GM06990 (cell line): ENCODE measurements around the gene PTGER3.
"Not testable (repeated sequence)": the region's sequence is repeated elsewhere in the genome, so short reads cannot be mapped to it uniquely, and the experiment has no call there.

Experiments
- DNase-seq: peaks from one replicate; pipeline ENCODE4 v3.0.0-alpha.2; 2011; ENCODE audit not compliant: insufficient read length; ENCODE audit errors: extremely low read depth
- H3K27me3 ChIP-seq: replicated peaks from 2 replicates; pipeline ENCODE4 v1.6.0; 2011; ENCODE audit warnings: low read length; ENCODE audit not compliant: control insufficient read depth, insufficient read depth
- H3K36me3 ChIP-seq: 2 replicates; pipeline ENCODE4 v1.5.1; 2011; ENCODE audit warnings: low read length; ENCODE audit not compliant: control insufficient read depth, insufficient read depth
- H3K4me3 ChIP-seq: replicated peaks from 2 replicates; pipeline ENCODE4 v1.5.1; 2011; ENCODE audit warnings: low read depth, mild to moderate bottlenecking, control low read depth, low read length
- CTCF ChIP-seq: IDR thresholded peaks from 2 replicates; pipeline ENCODE4 v1.5.1; 2011; ENCODE audit warnings: low read length, control low read depth, mild to moderate bottlenecking, inconsistent platforms; ENCODE audit not compliant: insufficient read depth, poor library complexity, severe bottlenecking

Gene PTGER3

GRCh38 chr1:70992521-70992920 is 55.1 kb downstream of the PTGER3 start:
- DNase-seq = no peak
- H3K27me3 ChIP-seq = no peaks in the 10 kb centered on the region
- no peaks in the 10 kb centered on the region for H3K36me3 ChIP-seq
- TF ChIP-seq CTCF = no peak
- H3K4me3 ChIP-seq = no peak overlapping the region

GRCh38 chr1:70990469-70991253 is 57.0 kb downstream of the PTGER3 start:
- no peak overlapping the region for H3K4me3 ChIP-seq
- H3K27me3 ChIP-seq = no peaks in the 10 kb centered on the region
- no peak for DNase-seq
- no peak for TF ChIP-seq CTCF
- no peaks in the 10 kb centered on the region for H3K36me3 ChIP-seq

- H3K4me3 ChIP-seq = no peak overlapping the region
- TF ChIP-seq CTCF = no peak
- H3K27me3 ChIP-seq = no peaks in the 10 kb centered on the region
- DNase-seq = no peak
- H3K36me3 ChIP-seq = no peaks in the 10 kb centered on the region
Measured at GRCh38 chr1:70987497-70987896, 60.1 kb downstream of the PTGER3 start.

- not testable (repeated sequence) for H3K36me3 ChIP-seq, H3K27me3 ChIP-seq, H3K4me3 ChIP-seq, DNase-seq
Measured at GRCh38 chr1:70985776-70986225, 61.8 kb downstream of the PTGER3 start.

GRCh38 chr1:70985278-70985677 is 62.3 kb downstream of the PTGER3 start:
- not testable (repeated sequence) for DNase-seq, H3K27me3 ChIP-seq, H3K36me3 ChIP-seq, H3K4me3 ChIP-seq

GRCh38 chr1:70980361-70980760 is 67.3 kb downstream of the PTGER3 start:
- TF ChIP-seq CTCF = no peak
- Histone ChIP-seq H3K27me3 (no peaks in the 10 kb centered on the region), H3K4me3 (no peak overlapping the region), H3K36me3 (no peaks in the 10 kb centered on the region)
- DNase-seq = no peak

- Histone ChIP-seq H3K36me3 (no peaks in the 10 kb centered on the region), H3K4me3 (no peak overlapping the region), H3K27me3 (no peaks in the 10 kb centered on the region)
- no peak for DNase-seq
- TF ChIP-seq CTCF = no peak
Measured at GRCh38 chr1:70979881-70980280, 67.7 kb downstream of the PTGER3 start.
